DMS114 treated with DMSO at 0.1 percent for 48 hours (cell line): ENCODE data around the gene PTGDS.

Source experiments
- DNase-seq: peaks from one replicate; lab custom pipeline; 2025; ENCODE audit not compliant: unreplicated experiment; lab: John Stamatoyannopoulos, UW

The PTGDS gene

GRCh38 chr9:136945333-136946227 lies 31.7 kb upstream of the PTGDS start:
- DNase-seq, result no peak

GRCh38 chr9:136946228-136947027 lies 30.9 kb upstream of the PTGDS start:
- no peak for DNase-seq

- DNase-seq, result no peak
Observed at GRCh38 chr9:136947028-136947891, 30.0 kb upstream of the PTGDS start.

- DNase-seq, result peak; percentile 8
Observed at GRCh38 chr9:136947955-136948510, 29.3 kb upstream of the PTGDS start.

GRCh38 chr9:136949239-136949816 lies 28.0 kb upstream of the PTGDS start:
- DNase-seq, result no peak

- DNase-seq, result peak; percentile 60
Observed at GRCh38 chr9:136949817-136950655, 27.3 kb upstream of the PTGDS start.

- no peak for DNase-seq
Observed at GRCh38 chr9:136950656-136951276, 26.5 kb upstream of the PTGDS start.

GRCh38 chr9:136951541-136952320 lies 25.6 kb upstream of the PTGDS start, which contains the start of gene LCN12:
Gene LCN12 (plus strand): TSS chr9:136952273. CDS start chr9:136952328, 55 bp downstream.
- no peak for DNase-seq

GRCh38 chr9:136952321-136952850 lies 24.9 kb upstream of the PTGDS start:
- no peak for DNase-seq

- DNase-seq, result no peak
Observed at GRCh38 chr9:136952876-136953770, 24.2 kb upstream of the PTGDS start.

- no peak for DNase-seq
Observed at GRCh38 chr9:136953771-136954269, 23.5 kb upstream of the PTGDS start.

- DNase-seq, result no peak
Observed at GRCh38 chr9:136954270-136955083, 22.8 kb upstream of the PTGDS start.

GRCh38 chr9:136955202-136955942 lies 21.9 kb upstream of the PTGDS start:
- DNase-seq, result no peak

- no peak for DNase-seq
Observed at GRCh38 chr9:136955943-136956335, 21.4 kb upstream of the PTGDS start.

GRCh38 chr9:136956604-136957003 lies 20.7 kb upstream of the PTGDS start:
- no peak for DNase-seq
